Activated CD4-positive, CD25-positive, alpha-beta regulatory T cell treated with anti-CD3 and anti-CD28 coated beads, Interleukin-2, amount 50 U/mL, for 16 hours (primary cell): ENCODE results near the gene SLC66A1.

Experiments used
- DNase-seq: peaks from one replicate; pipeline ENCODE4 v3.0.0-alpha.2; 2020; ENCODE audit warnings: low read depth, low spot score

Gene SLC66A1

GRCh38 chr1:19361611-19362147, 49.6 kb downstream of the SLC66A1 start:
- DNase-seq = no peak

GRCh38 chr1:19363536-19364152, 51.5 kb downstream of the SLC66A1 start:
- no peak for DNase-seq

GRCh38 chr1:19365721-19366120, 53.6 kb downstream of the SLC66A1 start:
- DNase-seq = no peak

- DNase-seq = no peak
Observed at GRCh38 chr1:19366599-19367536, 54.7 kb downstream of the SLC66A1 start.

- DNase-seq = no peak
Observed at GRCh38 chr1:19367584-19368041, 55.5 kb downstream of the SLC66A1 start.

- DNase-seq = no peak
Observed at GRCh38 chr1:19368050-19368449, 55.9 kb downstream of the SLC66A1 start.

- no peak for DNase-seq
Observed at GRCh38 chr1:19368964-19369363, 56.8 kb downstream of the SLC66A1 start.

- DNase-seq = no peak
Observed at GRCh38 chr1:19369396-19370090, 57.4 kb downstream of the SLC66A1 start.

GRCh38 chr1:19370453-19371170, 58.5 kb downstream of the SLC66A1 start:
- no peak for DNase-seq

- DNase-seq = no peak
Observed at GRCh38 chr1:19371226-19372135, 59.4 kb downstream of the SLC66A1 start.

GRCh38 chr1:19372136-19372514, 60.0 kb downstream of the SLC66A1 start:
- no peak for DNase-seq

GRCh38 chr1:19372602-19373001, 60.5 kb downstream of the SLC66A1 start:
- DNase-seq = no peak

GRCh38 chr1:19373211-19374082, 61.3 kb downstream of the SLC66A1 start:
- DNase-seq = no peak

GRCh38 chr1:19374083-19374801, 62.1 kb downstream of the SLC66A1 start:
- DNase-seq = no peak

- DNase-seq = no peak
Observed at GRCh38 chr1:19374926-19375325, 62.8 kb downstream of the SLC66A1 start.

GRCh38 chr1:19375631-19376400, 63.7 kb downstream of the SLC66A1 start:
- no peak for DNase-seq

- DNase-seq = no peak
Observed at GRCh38 chr1:19376428-19377372, 64.6 kb downstream of the SLC66A1 start.
